ENCODE data around the gene YPEL2. TPM values are rescaled to one million over a fixed set of nuclear protein-coding genes. Genes with fewer than 3 reads are reported as not detected.

Gene YPEL2
- total and polyA plus RNA-seq, 4 donors, result 7.8 to 47.0 (median 11.4) TPM

GRCh38 chr17:59427425-59427921 is 96.0 kb downstream of the YPEL2 start:
- H3K27ac ChIP-seq (ENCODE audit: low read depth in 1 of 2, low read length in 1 of 2), result peak overlapping the region; percentile 85 to 91

GRCh38 chr17:59427996-59428395 is 96.5 kb downstream of the YPEL2 start:
- H3K27me3 ChIP-seq (ENCODE audit: control insufficient read depth in 3 of 3, insufficient read depth in 3 of 3, low read length in 2 of 3), result no peaks in the 10 kb centered on the region
- H3K4me1 ChIP-seq (ENCODE audit: control insufficient read depth in 5 of 5, insufficient read depth in 5 of 5, low read length in 5 of 5), result peaks cover 6 to 21% (median 16%) of the 10 kb centered on the region in 5 donors
- TF ChIP-seq CTCF (IDR thresholded peaks at IDR 0.05; ENCODE audit: control extremely low read depth, extremely low read depth), result no peak
- H3K9ac ChIP-seq (ENCODE audit: insufficient read depth in 1 of 2, low read length in 2 of 2), result no peak overlapping the region
- no peaks in the 10 kb centered on the region for H3K9me3 ChIP-seq (ENCODE audit: control insufficient read depth in 4 of 4, insufficient read depth in 3 of 4, low read length in 3 of 4)
- no peaks in the 10 kb centered on the region for H3K36me3 ChIP-seq (ENCODE audit: control insufficient read depth in 4 of 4, insufficient read depth in 4 of 4, low read length in 4 of 4)
- ATAC-seq (ENCODE audit: insufficient read depth, low FRiP score) (no peak), DNase-seq (no peak)
- WGBS, 2 donors, result 73 to 82% methylated on average over 9 of the region's 9 CpGs
- peak overlapping the region; percentile 77 to 91 for H3K27ac ChIP-seq (ENCODE audit: low read depth in 1 of 2, low read length in 1 of 2)
- H3K4me3 ChIP-seq, result no peak overlapping the region

More at GRCh38 chr17:59427425-59427921, 96.0 kb downstream of the YPEL2 start:
- Histone ChIP-seq H3K9ac (ENCODE audit: insufficient read depth in 1 of 2, low read length in 2 of 2) (no peak overlapping the region), H3K4me3 (no peak overlapping the region), H3K27me3 (ENCODE audit: control insufficient read depth in 3 of 3, insufficient read depth in 3 of 3, low read length in 2 of 3) (no peaks in the 10 kb centered on the region), H3K36me3 (ENCODE audit: control insufficient read depth in 4 of 4, insufficient read depth in 4 of 4, low read length in 4 of 4) (no peaks in the 10 kb centered on the region), H3K4me1 (ENCODE audit: control insufficient read depth in 5 of 5, insufficient read depth in 5 of 5, low read length in 5 of 5) (peaks cover 6 to 21% (median 16%) of the 10 kb centered on the region in 5 donors), H3K9me3 (ENCODE audit: control insufficient read depth in 4 of 4, insufficient read depth in 3 of 4, low read length in 3 of 4) (no peaks in the 10 kb centered on the region)
- peak; percentile 35 for ATAC-seq (ENCODE audit: insufficient read depth, low FRiP score)
- no peak for TF ChIP-seq CTCF (IDR thresholded peaks at IDR 0.05; ENCODE audit: control extremely low read depth, extremely low read depth)
- no peak for DNase-seq
- WGBS, 2 donors, result 16 to 32% methylated on average over 5 of the region's 5 CpGs

DNA sequence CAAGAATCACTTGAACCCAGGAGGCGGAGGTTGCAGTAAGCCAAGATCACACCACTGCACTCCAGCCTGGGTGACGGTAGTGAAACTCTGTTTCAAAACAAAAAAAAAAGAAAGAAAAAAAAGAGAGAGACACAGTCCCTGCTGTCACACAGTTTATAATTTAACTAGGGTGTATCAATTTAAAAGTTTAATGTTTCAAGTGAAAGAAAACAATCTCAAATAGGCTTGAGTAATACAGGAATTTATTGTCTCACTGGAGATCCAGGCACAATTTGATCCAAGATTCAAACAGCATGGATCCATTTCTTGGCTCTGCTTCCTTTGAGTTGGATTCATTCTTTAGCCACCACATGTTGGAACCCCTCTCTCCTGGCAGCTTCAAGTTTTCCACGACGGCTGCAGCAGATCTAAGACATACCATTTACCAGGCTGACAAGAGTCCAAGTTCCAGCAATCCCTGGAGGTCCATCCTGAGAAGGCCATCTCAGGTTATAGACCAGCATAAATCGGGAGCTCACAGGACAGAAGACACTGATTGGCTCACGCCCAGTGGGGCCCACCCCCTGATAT is 97.5 kb downstream of the YPEL2 start:
- no peak for TF ChIP-seq CTCF (IDR thresholded peaks at IDR 0.05; ENCODE audit: control extremely low read depth, extremely low read depth)

GRCh38 chr17:59431601-59432000 is 100.1 kb downstream of the YPEL2 start:
- Histone ChIP-seq H3K27me3 (ENCODE audit: control insufficient read depth in 3 of 3, insufficient read depth in 3 of 3, low read length in 2 of 3) (no peaks in the 10 kb centered on the region), H3K27ac (ENCODE audit: low read depth in 1 of 2, low read length in 1 of 2) (no peak overlapping the region), H3K4me3 (no peak overlapping the region), H3K4me1 (ENCODE audit: control insufficient read depth in 5 of 5, insufficient read depth in 5 of 5, low read length in 5 of 5) (peaks cover 4 to 14% (median 7%) of the 10 kb centered on the region in 5 donors), H3K36me3 (ENCODE audit: control insufficient read depth in 4 of 4, insufficient read depth in 4 of 4, low read length in 4 of 4) (no peaks in the 10 kb centered on the region), H3K9me3 (ENCODE audit: control insufficient read depth in 4 of 4, insufficient read depth in 3 of 4, low read length in 3 of 4) (no peaks in the 10 kb centered on the region), H3K9ac (ENCODE audit: insufficient read depth in 1 of 2, low read length in 2 of 2) (no peak overlapping the region)
- ATAC-seq (ENCODE audit: insufficient read depth, low FRiP score), result no peak
- TF ChIP-seq CTCF (IDR thresholded peaks at IDR 0.05; ENCODE audit: control extremely low read depth, extremely low read depth), result no peak
- DNase-seq, result no peak

More for the DNA sequence above, 97.5 kb downstream of the YPEL2 start:
- DNase-seq, result no peak
- H3K9me3 ChIP-seq (ENCODE audit: control insufficient read depth in 4 of 4, insufficient read depth in 3 of 4, low read length in 3 of 4), result no peaks in the 10 kb centered on the region
- no peaks in the 10 kb centered on the region for H3K36me3 ChIP-seq (ENCODE audit: control insufficient read depth in 4 of 4, insufficient read depth in 4 of 4, low read length in 4 of 4)
- H3K27me3 ChIP-seq (ENCODE audit: control insufficient read depth in 3 of 3, insufficient read depth in 3 of 3, low read length in 2 of 3), result no peaks in the 10 kb centered on the region
- H3K27ac ChIP-seq (ENCODE audit: low read depth in 1 of 2, low read length in 1 of 2), result no peak overlapping the region
- WGBS, 2 donors, result 80 to 90% methylated on average over 6 of the region's 6 CpGs
- H3K4me1 ChIP-seq (ENCODE audit: control insufficient read depth in 5 of 5, insufficient read depth in 5 of 5, low read length in 5 of 5), result peaks cover 6 to 21% (median 14%) of the 10 kb centered on the region in 5 donors
- H3K9ac ChIP-seq (ENCODE audit: insufficient read depth in 1 of 2, low read length in 2 of 2), result no peak overlapping the region
- H3K4me3 ChIP-seq, result no peak overlapping the region
- ATAC-seq (ENCODE audit: insufficient read depth, low FRiP score), result no peak

Measured in lung (tissue), 12 donors.